Caco-2 (cell line): Measurements from ENCODE around the gene TSPAN32. TPM values are rescaled to one million over a fixed set of nuclear protein-coding genes. Genes with fewer than 3 reads are reported as not detected.

Source experiments
- BruUV-seq: library from RNA; stranded (reverse); fragments of 400-500 nt; replicated peaks from 2 replicates; lab custom pipeline; 2021; lab: Mats Ljungman, UMichigan
- CTCF ChIA-PET: fragments of 300-600 bp; sonication (Branson Sonifier 250); formaldehyde crosslinking; loops from one replicate; lab custom pipeline; 2022; ENCODE audit warnings: antibody characterized with exemption; lab: Charles Lee
- POLR2A ChIA-PET: fragments of 300-600 bp; sonication (Branson Sonifier 250); formaldehyde crosslinking; loops from one replicate; lab custom pipeline; 2022; ENCODE audit warnings: antibody characterized with exemption; lab: Charles Lee
- DNase-seq, 2 experiments: peaks; one replicate each; pipeline versions ENCODE4 v3.0.0 to v3.0.0-alpha.2; 2020 to 2022
- H3K27me3 ChIP-seq: replicated peaks from 2 replicates; pipeline ENCODE4 v1.6.0; 2011; ENCODE audit warnings: low read length; ENCODE audit not compliant: control insufficient read depth, insufficient read depth
- H3K36me3 ChIP-seq: 2 replicates; pipeline ENCODE4 v1.5.1; 2011; ENCODE audit warnings: low read length; ENCODE audit not compliant: control insufficient read depth, insufficient read depth
- H3K4me1 ChIP-seq: fragments of 250-450 bp; sonication (Bioruptor Pico); 2 replicates; pipeline ENCODE4 v1.5.1; 2020; ENCODE audit warnings: mild to moderate bottlenecking
- H3K4me3 ChIP-seq: 2 replicates; pipeline ENCODE4 v1.5.1; 2011; ENCODE audit warnings: low read depth, mild to moderate bottlenecking, control low read depth, low read length
- H3K9me3 ChIP-seq: fragments of 250-450 bp; sonication (Bioruptor Pico); 2 replicates; pipeline ENCODE4 v1.5.1; 2020; ENCODE audit warnings: mild to moderate bottlenecking, moderate library complexity
- H3K27ac Mint-ChIP-seq: one replicate; pipeline ENCODE4 v1.8.0; 2022; ENCODE audit warnings: mixed read lengths; ENCODE audit not compliant: unreplicated experiment
- H3K27me3 Mint-ChIP-seq: one replicate; pipeline ENCODE4 v1.8.0; 2022; ENCODE audit warnings: mixed read lengths; ENCODE audit not compliant: insufficient read depth, unreplicated experiment
- H3K36me3 Mint-ChIP-seq: one replicate; pipeline ENCODE4 v1.8.0; 2022; ENCODE audit warnings: mild to moderate bottlenecking, mixed read lengths; ENCODE audit not compliant: insufficient read depth, unreplicated experiment
- H3K4me1 Mint-ChIP-seq: one replicate; pipeline ENCODE4 v1.8.0; 2022; ENCODE audit warnings: low read depth, mixed read lengths; ENCODE audit not compliant: unreplicated experiment
- H3K4me3 Mint-ChIP-seq: one replicate; pipeline ENCODE4 v1.8.0; 2022; ENCODE audit warnings: mild to moderate bottlenecking, moderate library complexity, mixed read lengths; ENCODE audit not compliant: unreplicated experiment
- H3K9me3 Mint-ChIP-seq: one replicate; pipeline ENCODE4 v1.8.0; 2022; ENCODE audit warnings: mixed read lengths; ENCODE audit not compliant: unreplicated experiment
- CTCF ChIP-seq, 2 experiments: fragments of 200-600 bp in 1 of 2; IDR thresholded peaks; 1 replicate in 1 of 2; 2 replicates in 1 of 2; pipeline versions ENCODE4 v1.5.1 to v1.8.0; 2011 to 2022; ENCODE audit warnings: antibody characterized with exemption in 1 of 2, control low read depth in 1 of 2, inconsistent platforms in 1 of 2, low read depth in 1 of 2, low read length in 1 of 2, mild to moderate bottlenecking in 1 of 2, moderate library complexity in 1 of 2; ENCODE audit not compliant: insufficient read depth in 1 of 2, severe bottlenecking in 1 of 2, unreplicated experiment in 1 of 2
- intact Hi-C: fragments of 100-400 bp; cut with micrococcal nuclease; formaldehyde crosslinking; loops from one replicate; pipeline ENCODE4 v1.10.0; 2022; ENCODE audit not compliant: unreplicated experiment
- total RNA-seq: library from RNA; stranded (reverse); gene quantifications from 2 replicates; pipeline ENCODE4 v1.2.3, GENCODE V29; 2022

TSPAN32 gene
- total RNA-seq, 1 experiment from 2014 or later = 1.2 TPM

- intact Hi-C loops = loop anchor here (1.0 to 2.0 kb wide), 2 partner anchors 34 to 67 kb away; partner anchors contain the start of gene TSPAN32
- no peaks in the 10 kb centered on the region for H3K9me3 Mint-ChIP-seq
- POLR2A ChIA-PET = interaction anchor here (0.6 to 2.9 kb wide), 5 partner anchors 30 to 77 kb away, joined by 3 to 26 read pairs (median 5); no protein-coding TSS in a partner anchor
Measured at GRCh38 chr11:2268729-2269600, 32.8 kb upstream of the TSPAN32 start.

GRCh38 chr11:2269601-2270321, 32.1 kb upstream of the TSPAN32 start:
- Mint-ChIP-seq H3K36me3 (peaks cover 33% of the 10 kb centered on the region), H3K4me1 (peaks cover 10% of the 10 kb centered on the region), H3K4me3 (peak overlapping the region; percentile 87), H3K9me3 (no peaks in the 10 kb centered on the region), H3K27me3 (no peaks in the 10 kb centered on the region), H3K27ac (peak overlapping the region; percentile 88)
- ChIA-PET POLR2A (interaction anchor here (1.1 to 2.9 kb wide), 2 partner anchors 60 to 66 kb away, joined by 5 to 26 read pairs; no protein-coding TSS in a partner anchor), CTCF (interaction anchor here (0.6 to 2.4 kb wide), 10 partner anchors 29 to 151 kb away, joined by 3 to 13 read pairs (median 4); no protein-coding TSS in a partner anchor)
- Histone ChIP-seq H3K4me1 (peaks cover 27% of the 10 kb centered on the region), H3K27me3 (no peaks in the 10 kb centered on the region), H3K4me3 (peak overlapping the region; percentile 76), H3K9me3 (no peaks in the 10 kb centered on the region), H3K36me3 (peaks cover 3% of the 10 kb centered on the region)
- intact Hi-C loops = loop anchor here (1.0 to 2.0 kb wide), 3 partner anchors 33 to 72 kb away; partner anchors contain the start of gene TSPAN32
- peak; percentile 85 to 87 for DNase-seq
- TF ChIP-seq CTCF (IDR thresholded peaks at IDR 0.05; ENCODE audit: insufficient read depth in 1 of 2, low read depth in 1 of 2, low read length in 1 of 2, severe bottlenecking in 1 of 2, unreplicated experiment in 1 of 2) = peak in 1 of 2 experiments; percentile 72
- BruUV-seq = no TSS peak

More at GRCh38 chr11:2268729-2269600, 32.8 kb upstream of the TSPAN32 start:
- CTCF ChIA-PET = interaction anchor here (0.6 to 2.4 kb wide), 7 partner anchors 30 to 152 kb away, joined by 3 to 13 read pairs (median 6); no protein-coding TSS in a partner anchor
- Histone ChIP-seq H3K4me3 (peak overlapping the region; percentile 76), H3K4me1 (peaks cover 27% of the 10 kb centered on the region), H3K36me3 (peaks cover 3% of the 10 kb centered on the region), H3K9me3 (no peaks in the 10 kb centered on the region), H3K27me3 (no peaks in the 10 kb centered on the region)
- no TSS peak for BruUV-seq
- Mint-ChIP-seq H3K27me3 (no peaks in the 10 kb centered on the region), H3K36me3 (peaks cover 33% of the 10 kb centered on the region), H3K4me3 (peak overlapping the region; percentile 87), H3K27ac (peak overlapping the region; percentile 88), H3K4me1 (peaks cover 10% of the 10 kb centered on the region)
- peak; percentile 84 to 86 for DNase-seq
- TF ChIP-seq CTCF (IDR thresholded peaks at IDR 0.05; ENCODE audit: insufficient read depth in 1 of 2, low read depth in 1 of 2, low read length in 1 of 2, severe bottlenecking in 1 of 2, unreplicated experiment in 1 of 2) = no peak
